ENCODE results near the gene NRARP. TPM values are rescaled to one million over a fixed set of nuclear protein-coding genes. Genes with fewer than 3 reads are reported as not detected.

The NRARP gene
- total RNA-seq, 1 donor, result 0.09 TPM

DNA sequence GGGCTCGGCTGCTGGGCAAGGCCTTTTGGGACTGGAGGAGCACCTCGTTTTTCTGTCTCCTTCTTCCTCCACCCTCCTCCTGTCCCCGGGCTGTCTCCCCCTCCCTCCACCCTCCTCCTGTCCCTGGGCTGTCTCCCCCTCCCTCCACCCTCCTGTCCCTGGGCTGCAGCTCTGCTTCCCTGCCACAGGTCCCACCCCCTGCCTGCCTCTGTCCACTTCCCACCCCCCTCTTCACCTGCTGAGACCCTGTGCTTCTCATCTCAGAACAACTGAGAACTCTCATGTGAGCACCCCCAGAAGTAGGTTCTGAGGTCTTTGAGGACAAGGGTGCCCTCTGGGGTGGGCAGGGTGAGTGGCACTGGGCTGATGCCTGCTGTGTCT lies 30.4 kb downstream of the NRARP start:
- TF ChIP-seq, protein P1, sequence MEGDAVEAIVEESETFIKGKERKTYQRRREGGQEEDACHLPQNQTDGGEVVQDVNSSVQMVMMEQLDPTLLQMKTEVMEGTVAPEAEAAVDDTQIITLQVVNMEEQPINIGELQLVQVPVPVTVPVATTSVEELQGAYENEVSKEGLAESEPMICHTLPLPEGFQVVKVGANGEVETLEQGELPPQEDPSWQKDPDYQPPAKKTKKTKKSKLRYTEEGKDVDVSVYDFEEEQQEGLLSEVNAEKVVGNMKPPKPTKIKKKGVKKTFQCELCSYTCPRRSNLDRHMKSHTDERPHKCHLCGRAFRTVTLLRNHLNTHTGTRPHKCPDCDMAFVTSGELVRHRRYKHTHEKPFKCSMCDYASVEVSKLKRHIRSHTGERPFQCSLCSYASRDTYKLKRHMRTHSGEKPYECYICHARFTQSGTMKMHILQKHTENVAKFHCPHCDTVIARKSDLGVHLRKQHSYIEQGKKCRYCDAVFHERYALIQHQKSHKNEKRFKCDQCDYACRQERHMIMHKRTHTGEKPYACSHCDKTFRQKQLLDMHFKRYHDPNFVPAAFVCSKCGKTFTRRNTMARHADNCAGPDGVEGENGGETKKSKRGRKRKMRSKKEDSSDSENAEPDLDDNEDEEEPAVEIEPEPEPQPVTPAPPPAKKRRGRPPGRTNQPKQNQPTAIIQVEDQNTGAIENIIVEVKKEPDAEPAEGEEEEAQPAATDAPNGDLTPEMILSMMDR (IDR thresholded peaks at IDR 0.05; ENCODE audit: insufficient read depth, low read length), result no peak
- H3K4me3 ChIP-seq (ENCODE audit: low read depth, low read length), result no peak overlapping the region
- DNase-seq (ENCODE audit: low read depth), result no peak

- DNase-seq (ENCODE audit: low read depth), result no peak
- H3K4me3 ChIP-seq (ENCODE audit: low read depth, low read length), result no peak overlapping the region
- TF ChIP-seq, protein P1 (IDR thresholded peaks at IDR 0.05; ENCODE audit: insufficient read depth, low read length), result no peak
Measured at GRCh38 chr9:137270929-137271695, 31.0 kb downstream of the NRARP start.

GRCh38 chr9:137269231-137269772 lies 32.8 kb downstream of the NRARP start:
- DNase-seq (ENCODE audit: low read depth), result no peak
- no peak overlapping the region for H3K4me3 ChIP-seq (ENCODE audit: low read depth, low read length)
- TF ChIP-seq, protein P1 (IDR thresholded peaks at IDR 0.05; ENCODE audit: insufficient read depth, low read length), result no peak

DNA sequence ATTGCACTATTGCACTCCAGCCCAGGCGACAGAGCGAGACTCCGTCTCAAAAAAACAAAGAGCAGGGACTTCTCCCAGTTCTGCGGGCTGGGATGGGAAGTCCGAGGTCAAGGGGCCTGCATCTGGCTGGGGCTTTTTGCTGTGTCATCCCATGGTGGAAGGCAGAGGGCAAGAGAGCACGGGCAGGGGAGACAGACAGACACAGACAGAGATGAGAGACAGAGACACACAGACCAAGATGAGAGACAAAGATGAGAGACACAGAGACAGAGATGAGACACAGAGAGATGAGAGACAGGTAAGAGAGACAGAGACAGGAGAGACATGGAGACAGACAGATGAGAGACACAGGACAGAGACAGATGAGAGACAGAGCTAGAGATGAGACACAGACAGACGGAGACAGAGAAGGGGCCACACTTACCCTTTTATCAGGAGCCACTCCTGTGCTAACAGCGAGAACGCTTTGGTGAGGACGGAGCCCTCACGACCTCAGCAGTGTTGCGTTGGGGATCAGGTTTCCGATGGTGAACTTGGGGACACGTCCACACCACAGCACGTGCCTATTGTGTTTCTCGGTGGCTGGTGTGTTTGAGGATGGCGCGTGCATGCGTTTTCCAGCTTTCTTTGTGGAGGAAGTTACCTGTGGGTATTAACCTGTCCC lies 33.4 kb downstream of the NRARP start:
- H3K4me3 ChIP-seq (ENCODE audit: low read depth, low read length), result no peak overlapping the region
- TF ChIP-seq, protein P1 (IDR thresholded peaks at IDR 0.05; ENCODE audit: insufficient read depth, low read length), result no peak

DNA sequence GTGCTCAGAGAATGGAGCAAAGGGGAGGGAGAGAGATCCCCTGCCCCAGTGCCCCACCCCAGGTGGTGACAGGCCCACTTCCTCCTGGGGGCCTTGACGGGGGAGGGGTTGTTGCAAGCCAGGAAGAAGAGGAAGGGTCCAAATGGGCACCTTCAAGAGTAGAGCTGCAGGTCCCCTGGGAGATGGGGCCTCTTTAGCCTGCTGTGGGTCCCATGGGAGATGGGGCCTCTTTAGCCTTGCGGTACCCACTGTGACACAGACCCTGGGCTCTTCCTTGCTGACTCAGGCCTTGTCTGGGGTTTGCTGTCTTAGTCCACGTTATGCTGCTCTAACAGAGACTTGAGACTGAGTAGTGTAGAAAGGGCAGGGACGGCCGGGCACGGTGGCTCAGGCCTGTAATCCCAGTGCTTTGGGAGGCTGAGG lies 34.1 kb downstream of the NRARP start:
- no peak overlapping the region for H3K4me3 ChIP-seq (ENCODE audit: low read depth, low read length)
- TF ChIP-seq, protein P1 (IDR thresholded peaks at IDR 0.05; ENCODE audit: insufficient read depth, low read length), result no peak
- DNase-seq (ENCODE audit: low read depth), result no peak

More for the DNA sequence above, 33.4 kb downstream of the NRARP start:
- DNase-seq (ENCODE audit: low read depth), result no peak

- H3K4me3 ChIP-seq (ENCODE audit: low read depth, low read length), result no peak overlapping the region
- TF ChIP-seq, protein P1 (IDR thresholded peaks at IDR 0.05; ENCODE audit: insufficient read depth, low read length), result no peak
- no peak for DNase-seq (ENCODE audit: low read depth)
Measured at GRCh38 chr9:137266585-137267453, 35.3 kb downstream of the NRARP start.

Data from fibroblast of the aortic adventitia (primary cell).